HG02870 (cell line): ENCODE measurements around the gene KAT14.
"Not testable (repeated sequence)": the region's sequence is repeated elsewhere in the genome, so short reads cannot be mapped to it uniquely, and the experiment has no call there.

ENCODE experiments used
- ATAC-seq: cut with Tn5 transposase; IDR thresholded peaks from one replicate; pipeline ENCODE4 v1.9.1; 2021; ENCODE audit warnings: mild to moderate bottlenecking, moderate library complexity; ENCODE audit not compliant: unreplicated experiment

Gene KAT14, protein sequence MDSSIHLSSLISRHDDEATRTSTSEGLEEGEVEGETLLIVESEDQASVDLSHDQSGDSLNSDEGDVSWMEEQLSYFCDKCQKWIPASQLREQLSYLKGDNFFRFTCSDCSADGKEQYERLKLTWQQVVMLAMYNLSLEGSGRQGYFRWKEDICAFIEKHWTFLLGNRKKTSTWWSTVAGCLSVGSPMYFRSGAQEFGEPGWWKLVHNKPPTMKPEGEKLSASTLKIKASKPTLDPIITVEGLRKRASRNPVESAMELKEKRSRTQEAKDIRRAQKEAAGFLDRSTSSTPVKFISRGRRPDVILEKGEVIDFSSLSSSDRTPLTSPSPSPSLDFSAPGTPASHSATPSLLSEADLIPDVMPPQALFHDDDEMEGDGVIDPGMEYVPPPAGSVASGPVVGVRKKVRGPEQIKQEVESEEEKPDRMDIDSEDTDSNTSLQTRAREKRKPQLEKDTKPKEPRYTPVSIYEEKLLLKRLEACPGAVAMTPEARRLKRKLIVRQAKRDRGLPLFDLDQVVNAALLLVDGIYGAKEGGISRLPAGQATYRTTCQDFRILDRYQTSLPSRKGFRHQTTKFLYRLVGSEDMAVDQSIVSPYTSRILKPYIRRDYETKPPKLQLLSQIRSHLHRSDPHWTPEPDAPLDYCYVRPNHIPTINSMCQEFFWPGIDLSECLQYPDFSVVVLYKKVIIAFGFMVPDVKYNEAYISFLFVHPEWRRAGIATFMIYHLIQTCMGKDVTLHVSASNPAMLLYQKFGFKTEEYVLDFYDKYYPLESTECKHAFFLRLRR

DNA sequence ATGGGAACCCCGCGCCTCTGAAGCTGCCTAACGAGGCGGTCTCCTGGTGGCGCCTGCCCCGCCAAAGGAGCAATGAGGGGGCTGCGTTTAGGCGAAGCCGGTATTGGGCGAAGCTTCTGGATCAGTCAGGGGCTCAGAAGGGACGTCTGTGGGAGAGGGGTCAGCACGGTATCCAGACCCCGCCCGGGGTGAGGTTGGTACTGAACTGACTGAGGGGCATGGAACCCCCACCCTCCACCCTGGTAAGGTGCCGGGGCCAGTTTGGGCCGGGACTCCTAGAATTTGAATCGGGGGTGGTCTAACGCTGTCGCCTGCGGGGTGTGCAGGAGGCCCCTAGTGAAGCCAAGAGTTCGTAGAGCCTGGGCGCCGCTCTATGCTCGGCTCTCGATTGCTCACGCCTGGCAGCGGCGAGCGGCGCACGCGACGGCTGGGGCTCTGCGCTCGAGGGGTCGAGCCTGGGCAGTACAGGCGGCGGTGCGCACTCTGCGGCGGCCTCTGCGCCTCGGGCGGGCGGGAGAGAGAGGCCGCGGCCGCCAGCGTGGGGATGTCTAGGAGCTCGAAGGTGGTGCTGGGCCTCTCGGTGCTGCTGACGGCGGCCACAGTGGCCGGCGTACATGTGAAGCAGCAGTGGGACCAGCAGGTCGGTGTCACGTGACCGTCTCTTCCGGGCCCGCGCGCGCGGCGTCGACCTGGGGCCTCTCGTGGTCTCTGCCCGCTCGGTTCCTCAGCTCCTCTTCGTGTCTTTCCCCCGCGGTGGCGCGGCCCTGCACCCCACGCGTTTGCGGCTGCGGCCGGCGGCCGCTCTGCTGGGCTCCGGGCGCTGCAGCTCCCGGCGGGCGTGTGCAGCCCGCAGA lies at the start of gene KAT14, which contains the start of gene PET117:
KAT14 (plus strand) TSS at position 452 of the 854 bp plus-strand sequence. CDS start 4,798 bp downstream, outside the sequence.
PET117 (plus strand) TSS at position 452 of the 854 bp plus-strand sequence; CDS start at position 545, 93 bp downstream.
- peak; percentile 78 for ATAC-seq

DNA sequence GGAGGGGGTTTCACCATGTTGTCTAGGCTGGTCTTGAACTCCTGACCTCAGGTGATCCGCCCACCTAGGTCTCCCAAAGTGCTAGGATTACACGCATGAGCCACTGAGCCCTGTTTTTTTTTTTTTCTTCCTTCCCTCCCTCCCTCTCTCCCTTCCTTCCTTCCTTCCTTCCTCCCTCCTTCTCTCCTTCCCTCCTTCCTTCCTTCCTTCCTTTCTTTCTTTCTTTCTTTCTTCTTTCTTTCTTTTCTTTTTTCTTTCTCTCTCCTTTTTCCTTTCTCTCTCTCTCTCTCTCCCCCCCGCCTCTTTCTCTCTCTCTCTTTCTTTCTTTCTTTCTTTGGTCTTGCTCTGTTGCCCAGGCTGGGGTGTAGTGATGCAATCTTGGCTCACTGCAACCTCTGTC lies 49.4 kb upstream of the KAT14 start:
- ATAC-seq = not testable (repeated sequence)

DNA sequence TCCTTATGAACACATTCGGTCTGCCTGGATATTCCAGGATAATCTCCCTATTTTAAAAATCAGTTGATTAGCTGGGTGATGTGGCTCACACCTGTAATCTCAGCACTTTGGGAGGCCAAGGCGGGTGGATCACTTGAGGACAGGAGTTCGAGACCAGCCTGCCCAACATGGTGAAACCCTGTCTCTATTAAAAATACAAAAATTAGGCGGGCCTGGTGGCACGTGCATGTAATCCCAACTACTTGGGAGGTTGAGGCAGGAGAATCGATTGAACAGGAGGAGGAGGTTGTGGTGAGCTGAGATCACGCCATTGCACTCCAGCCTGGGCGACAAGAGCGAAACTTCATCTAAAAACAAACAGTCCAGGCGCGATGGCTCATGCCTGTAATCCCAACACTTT lies 48.8 kb upstream of the KAT14 start:
- ATAC-seq = not testable (repeated sequence)

DNA sequence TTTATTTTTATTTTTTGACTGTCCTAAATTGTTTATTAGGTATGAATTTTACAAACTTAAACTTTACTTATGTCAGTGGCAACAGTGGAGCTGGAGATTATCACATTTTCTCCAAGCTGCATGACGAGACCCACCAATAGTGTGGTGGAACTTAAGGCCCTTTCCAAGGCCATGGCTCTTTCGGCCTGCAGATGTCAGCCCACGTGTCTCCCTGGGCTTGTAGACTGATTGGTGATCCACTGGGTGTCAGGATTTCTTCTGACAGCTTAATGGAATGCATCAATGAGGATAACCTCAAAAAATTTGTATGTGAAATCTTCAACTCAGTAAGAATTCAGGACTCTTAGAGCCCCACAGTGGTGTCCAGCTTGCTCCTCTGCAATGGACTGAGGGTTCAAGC lies 47.6 kb upstream of the KAT14 start:
- ATAC-seq = no peak

DNA sequence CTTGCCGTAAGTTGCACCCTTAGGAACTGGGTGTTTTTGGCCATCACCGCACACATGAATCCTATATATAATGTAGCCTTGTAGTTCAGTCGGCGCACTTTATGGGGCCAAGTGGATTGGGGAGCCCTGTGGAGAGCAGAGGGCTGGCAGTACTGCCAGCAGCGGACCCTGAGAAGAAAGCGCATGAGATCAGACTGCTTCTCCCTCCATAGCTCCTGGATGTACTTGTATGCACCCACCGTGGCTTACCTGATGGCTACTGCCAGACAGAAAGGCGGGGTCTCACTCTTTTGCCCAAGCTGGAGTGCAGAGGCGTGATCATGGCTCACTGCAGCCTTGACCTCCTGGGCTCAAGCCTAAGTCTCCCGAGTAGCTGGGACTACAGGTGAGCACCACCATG lies 47.2 kb upstream of the KAT14 start:
- no peak for ATAC-seq

DNA sequence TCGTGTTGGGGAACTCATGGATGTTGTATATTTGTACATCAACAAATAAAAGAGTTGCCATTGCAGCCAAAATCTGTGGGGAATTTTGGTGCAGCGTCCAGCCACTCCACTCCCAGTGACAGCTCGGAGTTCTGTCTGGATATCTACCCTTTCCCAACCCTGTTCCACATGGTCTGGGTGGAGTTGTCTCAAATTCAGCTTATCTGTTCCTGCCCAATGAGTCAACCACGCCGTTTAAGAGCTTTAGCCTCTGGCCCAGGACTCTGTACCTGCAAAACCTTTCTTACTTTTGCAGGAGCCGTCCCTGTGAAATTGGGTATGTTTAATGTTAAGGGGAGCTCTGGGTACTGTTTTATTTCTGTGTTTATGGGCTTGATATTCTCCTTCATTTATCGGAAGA lies 46.0 kb upstream of the KAT14 start:
- ATAC-seq = no peak

DNA sequence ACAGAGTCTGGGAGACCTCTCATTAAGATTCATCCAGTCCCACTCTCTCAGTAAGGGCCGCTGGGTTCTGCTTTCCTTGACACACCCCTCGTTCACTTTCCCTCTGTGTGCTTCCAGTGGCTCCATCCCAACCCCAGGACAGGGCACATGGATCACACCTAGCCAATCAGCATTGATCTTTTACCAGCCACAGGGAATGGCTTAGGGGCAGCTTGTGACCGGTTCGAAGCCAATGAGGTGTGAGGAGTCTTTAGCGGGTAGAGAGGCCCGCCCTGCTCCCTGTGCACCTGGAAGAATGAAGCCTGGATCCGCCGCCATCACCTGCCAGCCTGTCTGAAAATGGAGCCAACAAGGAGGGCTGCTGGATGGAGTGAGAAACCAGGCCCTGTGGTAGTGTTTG lies 44.8 kb upstream of the KAT14 start:
- ATAC-seq = no peak

DNA sequence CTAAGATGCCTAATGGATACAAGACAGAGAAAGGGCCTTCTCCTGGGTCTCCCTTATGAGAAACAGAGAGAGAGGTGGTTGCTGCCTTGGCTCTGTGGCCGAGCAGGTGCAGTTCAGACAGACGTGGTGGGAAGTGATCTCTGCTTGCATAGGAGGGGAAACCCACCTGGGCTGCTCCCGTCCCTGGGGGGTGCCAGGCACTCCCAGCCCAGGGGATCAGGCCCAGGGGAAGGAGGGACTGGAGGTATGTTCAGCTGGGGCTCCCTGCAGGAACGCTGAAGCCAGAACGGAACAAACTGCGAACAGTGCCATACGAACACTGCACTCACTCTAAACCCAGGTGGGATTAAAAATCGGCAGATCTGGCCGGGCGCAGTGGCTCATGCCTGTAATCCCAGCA lies 44.3 kb upstream of the KAT14 start:
- ATAC-seq = no peak

DNA sequence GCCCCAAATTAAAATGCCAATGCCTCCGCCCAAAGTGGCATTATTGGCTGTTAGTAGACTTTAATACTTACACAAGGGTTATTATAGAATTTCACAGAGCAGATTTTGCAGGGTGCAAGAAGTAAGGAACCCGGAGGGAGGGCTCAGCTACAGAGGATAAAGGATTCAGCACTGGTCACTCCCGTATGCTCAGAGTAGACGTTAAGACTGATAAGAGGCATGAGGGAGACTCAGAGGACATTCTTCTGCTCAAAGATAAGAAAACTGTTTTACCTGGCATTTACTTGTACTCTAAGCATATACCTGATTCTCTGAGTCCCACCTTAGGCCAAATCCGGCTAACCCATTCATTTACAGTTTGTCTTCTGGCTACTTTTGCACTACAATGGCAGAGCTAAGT lies 43.5 kb upstream of the KAT14 start:
- ATAC-seq = no peak

DNA sequence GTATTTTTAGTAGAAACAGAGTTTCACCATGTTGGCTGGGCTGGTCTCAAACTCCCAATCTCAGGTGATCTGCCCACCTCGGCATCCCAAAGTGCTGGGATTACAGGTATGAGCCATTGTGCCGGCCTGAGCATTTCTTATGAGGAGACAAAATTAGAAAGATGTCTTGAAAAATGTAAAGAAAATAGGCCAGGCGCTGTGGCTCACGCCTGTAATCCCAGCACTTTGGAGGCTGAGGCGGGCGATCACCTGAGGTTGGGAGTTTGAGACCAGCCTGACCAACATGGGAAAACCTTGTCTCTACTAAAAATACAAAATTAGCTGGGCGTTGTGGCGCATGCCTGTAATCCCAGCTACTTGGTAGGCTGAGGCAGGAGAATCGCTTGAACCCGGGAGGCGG lies 37.1 kb upstream of the KAT14 start:
- ATAC-seq = not testable (repeated sequence)

DNA sequence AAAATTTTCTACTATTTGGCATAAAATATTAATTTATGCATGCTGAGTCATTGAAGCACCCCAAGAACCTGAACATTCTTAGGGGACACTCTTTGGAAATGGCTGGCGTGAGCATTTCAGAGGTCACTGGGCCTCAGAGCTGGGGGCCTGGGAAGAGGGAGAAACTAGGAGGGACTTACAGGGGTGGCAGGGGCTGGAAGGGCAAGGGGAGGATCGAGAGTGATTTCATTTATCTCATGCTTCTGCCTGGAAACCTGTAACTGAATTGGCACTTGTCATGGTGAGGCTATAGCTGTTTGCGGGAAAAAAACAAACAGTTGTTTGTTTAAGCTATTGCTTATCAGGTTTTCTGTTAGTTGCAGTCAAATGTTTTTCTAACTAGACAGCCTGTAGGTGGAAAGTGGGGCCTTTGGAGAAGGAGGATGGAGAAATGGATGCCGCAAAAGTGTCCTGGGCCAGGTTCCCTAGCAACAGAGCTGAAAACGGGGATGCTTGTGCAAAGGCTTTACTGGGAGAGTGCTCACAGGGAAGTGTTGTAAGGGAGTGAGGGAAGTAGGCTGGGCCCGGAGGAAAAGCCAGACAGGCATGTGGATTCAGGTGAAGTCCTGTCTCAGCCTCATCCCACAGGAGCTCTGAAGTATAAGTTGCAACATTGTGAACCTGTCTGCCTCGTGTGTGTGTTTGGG lies 36.4 kb upstream of the KAT14 start:
- ATAC-seq = no peak

DNA sequence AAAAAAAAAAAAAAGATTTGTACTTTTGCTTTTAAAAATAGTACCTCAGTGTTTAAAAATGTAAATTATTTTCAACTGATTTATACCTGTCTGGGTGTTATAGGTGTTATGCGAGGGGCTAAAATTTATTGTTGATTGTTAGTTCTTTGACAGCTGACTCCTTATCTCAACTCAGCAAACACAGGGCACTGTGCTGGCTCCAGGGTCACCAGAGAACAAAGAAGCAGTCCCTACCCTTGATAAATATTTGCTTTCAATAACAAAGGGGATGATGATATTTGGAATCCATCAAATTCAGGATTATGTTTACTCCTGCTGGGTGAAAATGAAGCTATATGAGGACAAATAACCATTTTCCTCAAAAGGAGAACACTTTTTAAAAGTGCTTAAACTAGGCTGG lies 34.2 kb upstream of the KAT14 start:
- ATAC-seq = no peak

DNA sequence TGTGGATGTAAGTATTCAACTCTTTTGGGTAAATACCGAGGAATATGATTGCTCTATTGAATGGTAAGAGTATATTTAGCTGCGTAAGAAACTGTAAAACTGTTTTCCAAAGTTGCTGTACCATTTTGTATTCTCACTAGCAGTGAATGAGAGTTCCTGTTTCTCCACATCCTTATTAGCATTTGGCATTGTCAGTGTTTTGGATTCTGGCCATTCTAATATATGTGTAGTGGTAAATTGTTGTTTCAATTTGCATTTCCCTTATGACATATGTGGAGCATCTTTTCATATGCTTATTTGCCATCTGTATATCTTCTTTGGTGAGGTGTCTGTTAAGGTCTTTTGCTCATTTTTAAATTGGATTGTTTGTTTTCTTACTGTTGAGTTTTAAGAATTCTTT lies 29.3 kb upstream of the KAT14 start:
- no peak for ATAC-seq

DNA sequence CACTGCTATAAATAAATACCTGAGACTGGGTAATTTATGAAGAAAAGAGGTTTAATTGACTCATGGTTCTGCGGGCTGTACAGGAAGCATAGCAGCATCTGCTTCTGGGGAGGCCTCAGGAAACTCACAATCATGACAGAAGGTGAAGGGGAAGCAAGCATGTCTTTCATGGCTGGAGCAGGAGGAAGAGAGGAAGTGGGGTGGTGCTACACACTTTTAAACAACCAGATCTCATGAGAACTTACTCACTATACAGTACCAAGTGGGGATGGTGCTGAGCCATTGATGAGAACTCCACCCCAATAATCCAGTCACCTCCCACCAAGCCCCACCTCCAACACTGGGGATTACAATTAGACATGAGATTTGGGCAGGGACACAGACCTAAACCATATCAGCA lies 9.1 kb upstream of the KAT14 start:
- ATAC-seq = not testable (repeated sequence)

DNA sequence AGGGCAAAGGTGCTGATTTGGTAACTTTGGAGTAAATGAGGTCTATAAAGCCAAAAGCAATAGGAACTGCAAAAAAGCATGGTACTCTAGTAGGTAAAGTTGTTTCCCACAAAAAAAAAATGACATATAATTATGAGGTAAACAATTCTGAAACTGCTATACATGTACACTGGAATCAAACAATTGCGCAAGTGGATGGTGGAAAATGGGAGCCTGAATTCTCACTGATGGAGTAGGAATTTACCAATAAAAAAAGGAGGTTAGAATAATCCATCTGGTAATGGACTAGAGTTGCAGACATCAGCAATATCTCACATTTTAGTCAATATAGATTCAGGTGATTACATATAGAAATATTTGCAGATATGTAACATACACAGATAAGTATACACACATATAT lies 5.0 kb upstream of the KAT14 start:
- ATAC-seq = no peak

DNA sequence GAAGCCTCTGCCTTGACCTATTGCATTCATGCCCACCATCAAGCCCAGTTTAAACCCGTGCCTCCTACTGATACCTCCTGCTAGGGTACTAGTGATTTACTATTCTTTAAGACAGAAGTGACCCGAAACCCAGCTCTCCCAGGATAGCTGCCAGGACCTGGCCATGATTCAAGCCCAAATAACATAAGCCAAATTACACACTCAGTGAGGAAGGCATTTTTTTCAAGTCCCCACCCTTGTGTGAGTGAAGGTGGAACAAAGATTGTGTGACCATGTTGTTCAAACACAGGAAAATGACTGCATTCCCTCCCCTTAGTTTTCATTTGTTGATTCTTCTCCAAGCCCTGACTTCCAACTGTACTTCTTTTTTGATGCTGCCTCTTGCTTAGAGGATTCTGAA lies 3.7 kb upstream of the KAT14 start:
- ATAC-seq = no peak

DNA sequence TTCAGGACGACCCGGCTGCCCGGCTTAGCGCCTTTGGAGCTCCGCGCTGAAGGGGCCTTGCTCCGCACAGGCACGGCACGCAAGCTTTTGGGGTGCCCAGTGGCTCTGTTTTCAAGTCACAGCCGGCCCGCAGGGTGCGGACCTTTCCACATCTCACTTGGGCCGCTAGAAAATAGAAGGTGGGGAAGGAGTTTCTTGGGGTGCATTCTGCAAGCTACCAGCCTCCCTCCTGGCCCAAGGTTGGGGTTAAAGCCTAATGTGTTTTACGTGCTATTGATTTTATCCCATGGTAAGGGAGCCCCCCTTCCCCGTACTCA lies 561 bp downstream of the KAT14 start:
- peak; percentile 31 for ATAC-seq

DNA sequence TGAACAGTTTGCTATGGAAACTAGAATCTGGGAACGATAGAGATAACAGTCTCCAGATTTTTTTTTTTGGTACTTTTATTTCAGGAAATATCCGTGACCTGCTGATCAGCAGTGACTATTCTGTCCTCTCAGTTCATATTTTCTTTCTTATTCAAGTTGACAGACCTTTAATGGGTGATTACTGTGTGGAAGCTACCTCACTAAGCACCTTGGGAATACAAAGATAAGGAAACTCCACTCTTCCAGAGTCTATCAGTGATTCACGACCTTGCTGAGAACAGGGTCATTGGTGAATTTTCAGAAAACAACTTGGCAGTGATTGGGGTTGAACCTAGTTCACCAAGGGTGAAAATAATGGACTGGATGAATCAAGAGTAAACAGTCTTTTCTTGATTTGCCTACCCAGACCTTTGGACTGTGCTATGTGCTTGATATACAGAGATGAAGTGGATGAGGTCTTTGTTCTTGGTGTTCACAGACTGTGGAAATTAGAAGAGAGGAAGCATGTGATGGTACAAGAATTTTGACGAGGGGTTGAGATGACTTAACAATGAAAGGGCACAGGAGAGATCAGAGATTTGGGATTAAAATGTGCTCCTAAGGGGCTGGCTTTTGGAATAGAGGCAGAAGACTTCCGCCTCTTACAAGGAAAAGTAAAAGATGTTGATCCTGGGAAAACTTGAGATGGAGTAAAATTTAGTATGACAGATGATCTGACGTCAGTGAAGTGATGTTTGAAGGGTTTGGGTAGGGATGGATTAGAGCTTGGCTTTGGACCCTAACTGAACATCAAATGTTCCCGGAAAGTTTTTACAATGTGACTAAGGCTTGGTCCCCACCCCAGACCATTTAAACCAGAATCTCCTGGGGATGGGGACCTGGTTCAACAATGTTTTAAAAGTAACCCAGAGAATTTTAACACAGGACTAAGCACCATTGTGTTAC lies 1.2 kb downstream of the KAT14 start:
- ATAC-seq = no peak

DNA sequence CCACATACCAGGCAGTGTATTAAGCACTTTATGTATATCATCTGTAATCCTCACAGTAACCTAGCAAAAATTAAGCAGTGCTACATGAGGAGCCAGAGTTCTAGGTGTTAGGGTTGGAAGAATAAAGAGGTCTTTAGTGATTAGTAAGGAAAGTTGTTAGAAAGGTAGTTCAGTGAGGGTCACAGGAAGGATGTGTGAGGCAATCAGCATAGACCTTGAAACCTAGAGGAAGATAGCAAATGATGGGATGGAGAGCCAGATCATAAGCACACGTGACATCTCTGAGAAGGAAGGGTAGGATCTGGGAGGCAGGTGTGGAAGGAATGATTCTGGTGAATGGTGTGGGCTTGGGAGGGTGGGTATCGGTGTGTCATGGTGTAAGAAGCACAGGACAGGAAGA lies 2.2 kb downstream of the KAT14 start:
- no peak for ATAC-seq
